K562 (cell line): ENCODE results near the gene TMIGD3. TPM values are rescaled to one million over a fixed set of nuclear protein-coding genes. Genes with fewer than 3 reads are reported as not detected.

Experiments used
- ARID4B ChIP-seq: sonication (generic); formaldehyde crosslinking; IDR thresholded peaks from 2 replicates; pipeline ENCODE4 v1.8.0; 2022; ENCODE audit warnings: mild to moderate bottlenecking, missing genetic modification reagents
- C11orf30 ChIP-seq: fragments of 450-650 bp; IDR thresholded peaks from 2 replicates; pipeline ENCODE4 v1.6.1; 2016; ENCODE audit warnings: low read depth, mild to moderate bottlenecking
- CBFA2T3 ChIP-seq: fragments of 450-650 bp; IDR thresholded peaks from 2 replicates; pipeline ENCODE4 v1.6.1; 2017
- CEBPB ChIP-seq: fragments of 450-650 bp; IDR thresholded peaks from 2 replicates; pipeline ENCODE4 v1.6.1; 2016; ENCODE audit warnings: missing genetic modification characterization, missing compliant biosample characterization
- CREB3 ChIP-seq: fragments of 450-650 bp; conservative IDR thresholded peaks from 2 replicates; pipeline ENCODE4 v1.6.1; 2016; ENCODE audit warnings: missing genetic modification characterization, low read depth, mild to moderate bottlenecking, missing compliant biosample characterization, moderate library complexity
- ELF1 ChIP-seq: fragments of 200-800 bp; sonication (Bioruptor generic); IDR thresholded peaks from 2 replicates; pipeline ENCODE4 v1.6.1; 2016; ENCODE audit warnings: missing genetic modification characterization, missing compliant biosample characterization
- ETS2 ChIP-seq: IDR thresholded peaks from 2 replicates; pipeline ENCODE4 v1.6.1; 2016; ENCODE audit warnings: borderline replicate concordance, missing genetic modification characterization, mild to moderate bottlenecking, moderate library complexity, missing compliant biosample characterization; ENCODE audit not compliant: poor library complexity, severe bottlenecking
- HIVEP1 ChIP-seq: fragments of 250-450 bp; sonication (Bioruptor Pico); IDR thresholded peaks from 2 replicates; pipeline ENCODE4 v1.4.0; 2020; ENCODE audit warnings: mild to moderate bottlenecking
- NCOA2 ChIP-seq, 2 experiments: fragments of 450-650 bp; IDR thresholded peaks; 2 replicates each; pipeline ENCODE4 v1.6.1; 2018; ENCODE audit warnings: mild to moderate bottlenecking in 2 of 2, moderate library complexity in 1 of 2; ENCODE audit not compliant: partially characterized antibody in 2 of 2
- NONO ChIP-seq, 2 experiments: fragments of 200-400 bp in 1 of 2; fragments of 450-650 bp in 1 of 2; formaldehyde crosslinking in 1 of 2; IDR thresholded peaks; 2 replicates each; pipeline ENCODE4 v1.6.1; 2017; ENCODE audit warnings: low read depth in 2 of 2, mild to moderate bottlenecking in 2 of 2, moderate library complexity in 2 of 2, low read length in 1 of 2
- NR4A1 ChIP-seq, 2 experiments: fragments of 250-450 bp in 1 of 2; fragments of 450-650 bp in 1 of 2; sonication (Bioruptor Pico) in 1 of 2; IDR thresholded peaks; 2 replicates each; pipeline versions ENCODE4 v1.4.0 to v1.6.1; 2016 to 2020; ENCODE audit warnings: mild to moderate bottlenecking in 2 of 2, missing compliant biosample characterization in 1 of 2, missing genetic modification characterization in 1 of 2, moderate library complexity in 1 of 2
- POLR2G ChIP-seq: fragments of 200-400 bp; formaldehyde crosslinking; IDR thresholded peaks from 2 replicates; pipeline ENCODE4 v1.6.1; 2017; ENCODE audit warnings: low read depth, mild to moderate bottlenecking, antibody characterized with exemption, low read length, moderate library complexity
- SMARCA4 ChIP-seq: fragments of 450-650 bp; IDR thresholded peaks from 2 replicates; pipeline ENCODE4 v1.6.1; 2016
- ZFX ChIP-seq: sonication (generic); formaldehyde crosslinking; IDR thresholded peaks from 2 replicates; pipeline ENCODE4 v1.8.0; 2022; ENCODE audit warnings: mild to moderate bottlenecking, missing genetic modification reagents, moderate library complexity
- ZNF398 ChIP-seq: fragments of 250-450 bp; sonication (Bioruptor Pico); IDR thresholded peaks from 2 replicates; pipeline ENCODE4 v1.8.0; 2021; ENCODE audit warnings: moderate library complexity, mild to moderate bottlenecking, inconsistent platforms
- ZNF717 ChIP-seq: fragments of 250-450 bp; sonication (Bioruptor Pico); IDR thresholded peaks from 2 replicates; pipeline ENCODE4 v1.5.0; 2021
- ZNF79 ChIP-seq: fragments of 250-450 bp; sonication (Bioruptor Pico); IDR thresholded peaks from 2 replicates; pipeline ENCODE4 v1.4.0; 2020; ENCODE audit warnings: low read depth, mild to moderate bottlenecking, moderate library complexity
- ZNF830 ChIP-seq: fragments of 250-450 bp; sonication (Bioruptor Pico); IDR thresholded peaks from 2 replicates; pipeline ENCODE4 v1.5.0; 2021; ENCODE audit warnings: mild to moderate bottlenecking
- polyA plus RNA-seq, 8 experiments: library from polyadenylated mRNA; depleted of rRNA in 4 of 8; stranded (reverse) in 5 of 8; unstranded in 3 of 8; fragments of >200 nt; fragmentation: Nextera tagmentation in 2 of 8; fragmentation: Illumina TruSeq in 1 of 8; extraction: Ambion mirVana in 2 of 8; extraction: Trizol in 1 of 8; gene quantifications; 2 replicates each; pipeline versions ENCODE4 v1.2.1 to v1.2.3, GENCODE V29; 2011 to 2014; ENCODE audit warnings: inconsistent platforms in 1 of 8, missing spikeins in 1 of 8
- total RNA-seq, 7 experiments: library from RNA; depleted of rRNA in 6 of 7; stranded (reverse); fragments of >200 nt in 6 of 7; fragmentation: Illumina TruSeq in 2 of 7; extraction: Trizol in 2 of 7; gene quantifications; 2 replicates each; pipeline versions ENCODE4 v1.2.1 to v1.2.3, GENCODE V29; 2011 to 2021; ENCODE audit warnings: low replicate concordance in 1 of 7
- TF ChIP-seq, protein P1 (sequence below): sonication (generic); formaldehyde crosslinking; IDR thresholded peaks from 2 replicates; pipeline ENCODE4 v1.8.1; 2022; ENCODE audit warnings: missing genetic modification reagents
- TF ChIP-seq, protein P2 (sequence below): fragments of 250-450 bp; sonication (Bioruptor Pico); IDR thresholded peaks from 2 replicates; pipeline ENCODE4 v1.8.0; 2021; ENCODE audit warnings: moderate library complexity, mild to moderate bottlenecking, inconsistent platforms

Gene TMIGD3
- total and polyA plus RNA-seq, 9 of the 15 experiments (the other 6 are each of a cell fraction or from before 2014, with no cell fraction given) = 0.11 to 0.13 (median 0.11) TPM; not detected in 6

GRCh38 chr1:111503585-111504060 is at the start of gene TMIGD3, which contains the start of gene ADORA3 (continued):
- TF ChIP-seq POLR2G = no peak
- TF ChIP-seq CREB3 (tag) = peak; percentile 55; the same call in 1 of the 2 replicates
- no peak for TF ChIP-seq ARID4B
- peak; percentile 64; the same call in 1 of the 2 replicates for TF ChIP-seq ZNF79 (CRISPR knock-in tag)
- no peak for TF ChIP-seq NCOA2 (IDR thresholded peaks at IDR 0.05; ENCODE audit: partially characterized antibody in 2 of 2)
- TF ChIP-seq CBFA2T3 = no peak
- TF ChIP-seq C11orf30 = peak; percentile 76; the same call in 1 of the 2 replicates
- TF ChIP-seq ZNF398 (CRISPR knock-in tag) = no peak
- TF ChIP-seq NR4A1 (CRISPR knock-in tag; IDR thresholded peaks at IDR 0.05) = no peak
- TF ChIP-seq NR4A1 (tag; IDR thresholded peaks at IDR 0.05) = peak; percentile 65; the same call in 1 of the 2 replicates
- TF ChIP-seq ZNF717 (CRISPR knock-in tag) = no peak
- 0 out of 2 replicates have a peak, but pooled peaks have one; percentile 37 for TF ChIP-seq ZNF830 (CRISPR knock-in tag)
- TF ChIP-seq NONO (IDR thresholded peaks at IDR 0.05; ENCODE audit: low read depth in 2 of 2, low read length in 1 of 2) = no peak
- TF ChIP-seq, protein P1, sequence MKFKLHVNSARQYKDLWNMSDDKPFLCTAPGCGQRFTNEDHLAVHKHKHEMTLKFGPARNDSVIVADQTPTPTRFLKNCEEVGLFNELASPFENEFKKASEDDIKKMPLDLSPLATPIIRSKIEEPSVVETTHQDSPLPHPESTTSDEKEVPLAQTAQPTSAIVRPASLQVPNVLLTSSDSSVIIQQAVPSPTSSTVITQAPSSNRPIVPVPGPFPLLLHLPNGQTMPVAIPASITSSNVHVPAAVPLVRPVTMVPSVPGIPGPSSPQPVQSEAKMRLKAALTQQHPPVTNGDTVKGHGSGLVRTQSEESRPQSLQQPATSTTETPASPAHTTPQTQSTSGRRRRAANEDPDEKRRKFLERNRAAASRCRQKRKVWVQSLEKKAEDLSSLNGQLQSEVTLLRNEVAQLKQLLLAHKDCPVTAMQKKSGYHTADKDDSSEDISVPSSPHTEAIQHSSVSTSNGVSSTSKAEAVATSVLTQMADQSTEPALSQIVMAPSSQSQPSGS = no peak
- TF ChIP-seq, protein P2, sequence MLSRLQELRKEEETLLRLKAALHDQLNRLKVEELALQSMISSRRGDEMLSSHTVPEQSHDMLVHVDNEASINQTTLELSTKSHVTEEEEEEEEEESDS = no peak
- peak; percentile 93 for TF ChIP-seq CEBPB
- peak; percentile 83 for TF ChIP-seq HIVEP1
- peak; percentile 76 for TF ChIP-seq ELF1 (tag)
- TF ChIP-seq ETS2 = no peak
- no peak for TF ChIP-seq ZFX (CRISPR knock-in tag)
- TF ChIP-seq SMARCA4 = peak; percentile 52; the same call in 1 of the 2 replicates
